ENCODE measurements around the gene GABBR2. TPM values are rescaled to one million over a fixed set of nuclear protein-coding genes. Genes with fewer than 3 reads are reported as not detected.

The GABBR2 gene
- total and polyA plus RNA-seq, 2 of the 8 experiments (the other 6 are each of a cell fraction or from before 2014, with no cell fraction given): 0.50 to 1.2 TPM

DNA sequence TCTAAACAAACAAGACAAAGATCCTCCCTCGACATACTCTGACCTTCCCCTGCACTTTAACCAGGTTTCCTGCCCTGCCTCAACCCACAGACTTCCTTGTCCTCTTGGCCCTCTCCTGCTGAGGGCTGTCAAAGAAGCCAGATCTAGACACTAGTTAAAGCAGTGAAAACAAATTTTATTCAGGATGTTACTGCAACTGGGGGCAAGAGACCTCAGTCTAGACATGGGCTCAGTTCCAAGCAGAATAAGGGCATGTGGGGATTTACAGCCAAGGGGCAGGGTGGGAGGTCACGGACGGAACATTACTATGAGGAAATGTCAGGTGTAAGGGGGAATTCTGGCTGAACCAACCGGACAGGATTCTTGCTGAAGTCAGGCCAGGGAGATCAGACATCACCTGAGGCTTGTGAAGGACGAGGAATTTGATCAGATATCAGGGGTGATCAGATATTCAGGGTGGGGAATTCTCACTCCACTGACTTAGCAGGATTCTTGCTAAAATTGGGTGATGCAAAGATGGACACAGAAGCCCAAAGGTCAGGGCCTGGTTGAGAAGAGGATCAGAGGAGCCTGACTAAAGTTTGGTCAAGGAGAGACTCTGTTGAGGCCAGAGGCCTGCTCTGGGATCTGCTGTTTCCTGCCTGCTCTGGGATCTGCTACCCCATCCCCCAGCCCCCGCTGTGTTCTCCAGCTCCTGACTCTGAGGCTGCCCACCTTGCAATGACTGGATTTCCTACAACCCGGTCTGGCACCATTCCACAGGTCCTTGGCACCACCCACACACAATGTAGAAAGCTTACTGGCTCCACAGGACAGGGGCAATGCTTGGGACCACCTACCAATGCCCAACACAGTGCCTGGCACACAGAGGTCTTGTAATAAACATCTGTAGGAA lies 21.5 kb downstream of the GABBR2 start:
- Histone ChIP-seq H3K23me2 (ENCODE audit: low read depth, low read length) (no peaks in the 10 kb centered on the region), H3K4ac (replicated peaks; ENCODE audit: insufficient read length, low read depth, low read length) (no peak overlapping the region), H3K18ac (ENCODE audit: extremely low read depth, low read length) (no peak overlapping the region), H2BK15ac (ENCODE audit: low read length) (no peak overlapping the region), H3K23ac (ENCODE audit: insufficient read length) (no peak overlapping the region), H2BK5ac (ENCODE audit: low read depth, low read length) (no peak overlapping the region), H2BK120ac (replicated peaks; ENCODE audit: low read depth, low read length) (no peak overlapping the region), H2BK20ac (ENCODE audit: low read length) (no peak overlapping the region), H2AK5ac (ENCODE audit: low read depth, low read length) (no peak overlapping the region), H3K4me2 (ENCODE audit: insufficient read depth in 1 of 2, low read depth in 2 of 2, low read length in 2 of 2) (no peak overlapping the region), H3K9me3 (ENCODE audit: insufficient read depth in 2 of 2, low read depth in 1 of 2, low read length in 1 of 2) (no peaks in the 10 kb centered on the region), H4K5ac (ENCODE audit: insufficient read length, low read depth, low read length) (no peak overlapping the region), H3K4me3 (ENCODE audit: extremely low read depth in 1 of 4, insufficient read depth in 2 of 4, low read depth in 3 of 4, low read length in 4 of 4) (no peak overlapping the region), H3K56ac (replicated peaks; ENCODE audit: insufficient read length, low read depth, low read length) (no peak overlapping the region), H4K91ac (replicated peaks; ENCODE audit: insufficient read length, low read length) (no peak overlapping the region), H3K36me3 (ENCODE audit: control insufficient read depth in 2 of 4, insufficient read depth in 4 of 4, low read length in 3 of 4) (no peaks in the 10 kb centered on the region), H2BK12ac (ENCODE audit: low read depth, low read length) (0 out of 2 replicates have a peak overlapping the region, but pooled peaks have one; percentile 33), H4K8ac (ENCODE audit: extremely low read depth, insufficient read depth, low read length) (no peak overlapping the region), H2AFZ (ENCODE audit: low read length) (no peak overlapping the region), H3K14ac (ENCODE audit: insufficient read length) (no peak overlapping the region), H3K4me1 (replicated peaks in 1 of 4; ENCODE audit: control insufficient read depth in 3 of 4, insufficient read depth in 4 of 4, low read length in 3 of 4) (no peaks in the 10 kb centered on the region; a peak in 1 of 7 replicates), H3K9ac (replicated peaks in 1 of 4; ENCODE audit: extremely low read depth in 1 of 4, low read depth in 3 of 4, low read length in 3 of 4) (no peak overlapping the region), H3K79me1 (ENCODE audit: low read depth, low read length) (no peaks in the 10 kb centered on the region), H4K20me1 (replicated peaks in 1 of 2; ENCODE audit: control insufficient read depth in 1 of 2, insufficient read depth in 2 of 2, low read length in 2 of 2) (no peaks in the 10 kb centered on the region), H3K79me2 (ENCODE audit: control insufficient read depth in 1 of 2, insufficient read depth in 2 of 2, low read length in 2 of 2) (no peaks in the 10 kb centered on the region), H3K27ac (ENCODE audit: low read depth, low read length) (no peak overlapping the region), H3K27me3 (replicated peaks in 1 of 4; ENCODE audit: control insufficient read depth in 3 of 4, extremely low read depth in 1 of 4, insufficient read depth in 3 of 4, low read length in 3 of 4) (no peaks in the 10 kb centered on the region)
- CTCF ChIA-PET (ENCODE audit: partially characterized antibody): interaction anchor here (1.4 to 1.6 kb wide), 2 partner anchors 9 to 26 kb away, joined by 3 read pairs; no protein-coding TSS in a partner anchor
- DNase-seq (ENCODE audit: low read depth in 1 of 2, low spot score in 2 of 2): no peak
- 90% methylated on average over 7 of the region's 7 CpGs; no CpG with 5 or more reads in 1 of the 2 experiments for WGBS, 2 experiments (ENCODE audit: extremely low coverage in 1 of 2, insufficient coverage in 1 of 2, insufficient read length in 1 of 2, insufficient replicate concordance in 2 of 2, low coverage in 1 of 2, low lambda C conversion rate in 2 of 2, missing lambda C conversion rate in 1 of 2)
- FAIRE-seq: no peak
- POLR2A ChIA-PET (ENCODE audit: partially characterized antibody): no interaction called here
- TF ChIP-seq EZH2 (IDR thresholded peaks at IDR 0.05; ENCODE audit: low read depth, low read length, severe bottlenecking) (no peak), TAF7 (optimal IDR thresholded peaks at IDR 0.05; ENCODE audit: borderline replicate concordance, low read depth, low read length) (no peak)

Measured in H1 (cell line).